AG09309 (cell line): ENCODE measurements around the gene TIAM1.

Experiments
- DNase-seq: peaks from one replicate; pipeline ENCODE4 v3.0.0-alpha.2; 2010; ENCODE audit warnings: low read depth
- H3K4me3 ChIP-seq: 2 replicates; pipeline ENCODE4 v1.5.1; 2011; ENCODE audit warnings: mild to moderate bottlenecking, low read depth, low read length, moderate library complexity; ENCODE audit not compliant: control insufficient read depth
- CTCF ChIP-seq: IDR thresholded peaks from 2 replicates; pipeline ENCODE4 v1.5.1; 2011; ENCODE audit warnings: mild to moderate bottlenecking, low read depth, low read length, inconsistent platforms; ENCODE audit not compliant: insufficient read depth, control insufficient read depth; ENCODE audit errors: missing control alignments

Gene TIAM1

DNA sequence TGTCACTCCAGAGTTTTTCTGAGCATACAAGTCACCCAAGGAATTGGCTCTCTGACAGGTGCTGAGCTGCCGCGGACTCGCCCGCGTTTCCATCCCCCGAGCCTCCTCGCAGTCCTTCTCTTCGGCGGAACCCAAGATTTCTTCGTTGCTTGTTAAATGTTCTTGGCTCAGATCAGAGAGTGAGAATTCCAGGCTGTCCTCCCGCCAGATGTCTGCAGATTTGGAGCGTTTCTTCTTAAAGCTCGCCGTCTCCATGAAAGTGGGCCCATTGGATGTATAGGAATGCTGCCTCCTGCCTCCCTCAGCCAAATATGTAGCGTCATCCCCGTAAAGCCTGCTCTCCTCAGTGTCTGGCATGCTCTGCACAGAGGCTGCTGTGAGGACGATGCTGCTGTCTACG lies 77.8 kb downstream of the TIAM1 start:
- no peak for TF ChIP-seq CTCF
- H3K4me3 ChIP-seq = no peak overlapping the region
- DNase-seq = no peak

DNA sequence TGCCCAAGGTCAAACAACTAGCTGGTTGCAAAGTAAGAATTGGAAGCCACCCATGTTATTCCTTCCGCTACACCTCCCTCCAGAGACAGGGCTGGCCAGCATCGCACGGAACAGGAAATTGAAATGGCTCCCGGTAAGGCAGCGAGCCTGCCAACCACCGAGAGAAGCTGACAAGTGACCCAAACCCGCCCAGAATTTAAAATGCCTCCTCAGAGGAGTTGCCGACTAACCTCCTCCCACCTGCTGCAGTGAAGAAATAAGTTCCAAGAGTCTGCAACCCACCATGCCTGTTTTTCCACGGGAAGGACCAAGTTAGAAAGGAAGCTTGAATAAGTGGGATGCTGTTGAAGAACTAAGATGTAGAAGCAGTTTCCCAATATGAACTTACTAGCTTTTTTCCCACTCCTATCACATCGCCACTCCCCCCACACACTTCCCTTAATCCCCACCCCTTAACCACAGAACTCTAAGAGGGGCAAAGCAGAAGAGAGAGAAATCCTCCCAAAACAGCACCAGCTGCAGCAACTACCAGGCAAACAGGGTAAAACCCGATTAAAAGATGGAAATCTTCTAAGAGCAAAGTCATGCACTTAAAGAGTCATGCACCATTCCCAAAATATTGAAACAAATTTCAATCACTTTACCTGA lies 78.6 kb downstream of the TIAM1 start:
- H3K4me3 ChIP-seq = no peak overlapping the region
- DNase-seq = no peak
- TF ChIP-seq CTCF = no peak

GRCh38 chr21:31264574-31264973 lies 79.5 kb downstream of the TIAM1 start:
- no peak for DNase-seq
- no peak overlapping the region for H3K4me3 ChIP-seq
- no peak for TF ChIP-seq CTCF

GRCh38 chr21:31262728-31263127 lies 81.3 kb downstream of the TIAM1 start:
- no peak for DNase-seq
- no peak for TF ChIP-seq CTCF
- H3K4me3 ChIP-seq = no peak overlapping the region

GRCh38 chr21:31261759-31262158 lies 82.3 kb downstream of the TIAM1 start:
- H3K4me3 ChIP-seq = no peak overlapping the region
- TF ChIP-seq CTCF = no peak
- no peak for DNase-seq

GRCh38 chr21:31260790-31261189 lies 83.3 kb downstream of the TIAM1 start:
- no peak for DNase-seq
- no peak for TF ChIP-seq CTCF

GRCh38 chr21:31258073-31258472 lies 86.0 kb downstream of the TIAM1 start:
- DNase-seq = no peak
- TF ChIP-seq CTCF = no peak
- no peak overlapping the region for H3K4me3 ChIP-seq

More at GRCh38 chr21:31260790-31261189, 83.3 kb downstream of the TIAM1 start:
- H3K4me3 ChIP-seq = no peak overlapping the region
